Small intestine (tissue), 7 donors: ENCODE data around the gene FOXL2. TPM values are rescaled to one million over a fixed set of nuclear protein-coding genes. Genes with fewer than 3 reads are reported as not detected.

Experiments used
- DNase-seq, 2 donors: peaks; one replicate each; pipeline versions ENCODE4 v3.0.0 to v3.0.0-alpha.2; 2013
- FAIRE-seq: peaks from 2 replicates; lab custom pipeline; 2012; peaks lifted over from hg19 to GRCh38; lab: Jason Lieb, UNC
- H3K27ac ChIP-seq, 3 donors: one replicate each; pipeline ENCODE4 v1.5.1; 2013; ENCODE audit warnings: low read length in 2 of 3, mild to moderate bottlenecking in 2 of 3, control low read depth in 1 of 3, inconsistent platforms in 1 of 3, low read depth in 1 of 3, moderate library complexity in 1 of 3
- H3K27me3 ChIP-seq, 3 donors: one replicate each; pipeline ENCODE4 v1.6.1; 2013; ENCODE audit warnings: low read length in 3 of 3, inconsistent platforms in 1 of 3; ENCODE audit not compliant: control insufficient read depth in 3 of 3, insufficient read depth in 3 of 3
- H3K36me3 ChIP-seq, 3 donors: one replicate each; pipeline ENCODE4 v1.6.1; 2013; ENCODE audit warnings: low read length in 3 of 3, inconsistent platforms in 1 of 3, low read depth in 1 of 3, mild to moderate bottlenecking in 1 of 3, moderate library complexity in 1 of 3; ENCODE audit not compliant: control insufficient read depth in 3 of 3, insufficient read depth in 2 of 3
- H3K4me1 ChIP-seq, 3 donors: one replicate each; pipeline ENCODE4 v1.6.1; 2013; ENCODE audit warnings: low read length in 2 of 3, inconsistent platforms in 1 of 3, low read depth in 1 of 3, mild to moderate bottlenecking in 1 of 3, moderate library complexity in 1 of 3; ENCODE audit not compliant: control insufficient read depth in 3 of 3, insufficient read depth in 2 of 3
- H3K4me3 ChIP-seq, 3 donors: one replicate each; pipeline ENCODE4 v1.5.1; 2013; ENCODE audit warnings: low read length in 3 of 3, control low read depth in 1 of 3, inconsistent platforms in 1 of 3, low read depth in 1 of 3, mild to moderate bottlenecking in 1 of 3, moderate library complexity in 1 of 3
- H3K9me3 ChIP-seq, 2 donors: one replicate each; pipeline ENCODE4 v1.6.1; 2013; ENCODE audit warnings: low read depth in 1 of 2, low read length in 1 of 2; ENCODE audit not compliant: control insufficient read depth in 2 of 2, insufficient read depth in 1 of 2
- WGBS, 3 donors: extraction: QIAGEN DNeasy Blood & Tissue Kit; methylation state at CpG; one replicate each; pipeline ENCODE4 v1.1.7; 2013; 5-methylcytosine and 5-hydroxymethylcytosine counted together
- polyA plus RNA-seq, 4 donors: library from polyadenylated mRNA; stranded (reverse) in 3 of 4; unstranded in 1 of 4; fragments of 200-250 nt in 3 of 4; fragments of 120-200 nt in 1 of 4; gene quantifications; one replicate each; pipeline versions ENCODE4 v1.2.1 to v1.2.3, GENCODE V29; 2013
- donor health status: healthy with polysubstance abuse.
- donor health status: control.
- donor health status: control.
- donor health status: Bipolar disorder and iron deficiency.
- donor health status: healthy.

The FOXL2 gene
- polyA plus RNA-seq, 4 donors = not detected

DNA sequence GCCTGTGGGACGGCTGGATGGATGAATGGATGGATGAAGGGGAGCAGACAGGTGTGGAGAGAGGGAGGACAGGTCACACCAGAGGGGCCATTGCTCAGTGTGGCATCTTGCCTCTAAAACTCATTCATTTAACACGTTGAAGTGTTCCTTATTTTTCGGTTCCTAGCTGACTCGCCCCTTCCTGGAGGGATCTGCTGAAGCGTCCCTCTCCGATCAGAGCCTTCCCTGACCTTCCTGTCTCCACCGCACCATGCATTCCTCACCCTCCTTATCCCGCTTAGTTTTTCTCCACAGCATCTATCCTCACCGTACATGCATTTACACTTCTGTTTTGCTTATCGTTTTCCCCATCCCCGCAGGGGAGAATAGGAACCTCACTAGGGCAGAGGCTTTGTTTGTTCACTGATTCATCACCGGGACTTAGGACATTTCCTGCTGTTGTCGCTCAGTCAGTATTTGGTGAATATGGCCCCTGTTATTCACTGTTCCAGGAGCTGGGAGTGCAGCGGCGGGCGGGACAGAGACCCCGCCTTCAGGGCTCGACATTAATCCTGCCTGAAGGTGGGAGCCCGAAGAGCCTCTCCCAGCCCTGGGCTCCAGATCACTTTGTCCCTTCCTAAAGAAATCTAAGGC lies 32.0 kb downstream of the FOXL2 start:
- H3K36me3 ChIP-seq = no peaks in the 10 kb centered on the region
- no peaks in the 10 kb centered on the region for H3K27me3 ChIP-seq
- peaks cover 0 to 9% (median 0%) of the 10 kb centered on the region in 3 donors for H3K4me1 ChIP-seq
- H3K27ac ChIP-seq = peak overlapping the region; percentile 88 to 100 (median 97)
- 8 to 10% (median 10%) methylated on average over 19 of the region's 19 CpGs for WGBS, 3 donors
- no peak for FAIRE-seq
- peak overlapping the region in 2 of 3 donors; percentile 67 to 93 for H3K4me3 ChIP-seq
- no peaks in the 10 kb centered on the region for H3K9me3 ChIP-seq
- DNase-seq = peak in 1 of 2 donors; percentile 86

DNA sequence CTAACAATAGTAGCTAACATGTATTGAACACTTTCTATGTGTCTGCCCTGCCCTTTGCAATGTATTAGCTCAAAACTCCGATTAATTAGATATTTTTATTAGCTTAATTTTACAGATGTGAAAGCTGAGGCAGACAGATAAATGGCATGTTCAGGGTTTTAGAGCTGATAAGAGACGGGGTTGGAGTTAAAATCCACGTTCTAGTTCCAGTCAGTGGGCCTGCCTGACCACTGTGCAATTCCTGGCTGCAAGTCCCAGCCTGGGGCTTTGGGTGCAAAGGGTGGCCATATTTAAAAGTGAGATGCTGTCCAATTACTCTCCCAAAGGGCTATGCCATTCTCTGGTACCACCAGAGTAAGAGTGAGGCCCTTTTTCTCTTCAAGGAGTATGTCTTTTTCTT lies 33.2 kb downstream of the FOXL2 start:
- no peaks in the 10 kb centered on the region for H3K36me3 ChIP-seq
- H3K4me1 ChIP-seq = peaks cover 0 to 9% (median 0%) of the 10 kb centered on the region in 3 donors
- H3K27ac ChIP-seq = no peak overlapping the region
- H3K9me3 ChIP-seq = no peaks in the 10 kb centered on the region
- FAIRE-seq (no peak), DNase-seq (no peak)
- 65 to 87% (median 86%) methylated on average over 3 of the region's 3 CpGs for WGBS, 3 donors
- no peaks in the 10 kb centered on the region for H3K27me3 ChIP-seq
- H3K4me3 ChIP-seq = no peak overlapping the region

DNA sequence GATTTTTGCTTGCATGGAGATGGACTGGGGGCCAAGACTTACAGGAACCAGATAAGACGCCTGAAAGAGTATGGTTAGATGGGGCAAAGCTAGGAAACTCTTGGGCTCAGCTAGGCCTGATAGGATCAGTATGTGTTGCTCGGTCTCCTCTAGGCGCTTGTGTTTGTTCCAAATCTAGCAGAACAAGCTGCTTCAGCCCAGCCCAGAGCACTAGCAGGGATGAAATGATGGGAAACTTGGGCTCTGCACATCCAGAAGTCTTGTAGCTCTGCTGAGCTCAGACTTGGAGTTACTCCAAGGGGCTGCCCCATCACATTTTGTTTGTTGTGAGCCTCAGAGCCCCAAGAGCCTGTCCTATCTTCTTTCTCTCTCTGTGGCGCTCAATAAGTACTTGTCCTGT lies 34.7 kb downstream of the FOXL2 start:
- DNase-seq (no peak), FAIRE-seq (no peak)
- Histone ChIP-seq H3K4me1 (peaks cover 0 to 9% (median 0%) of the 10 kb centered on the region in 3 donors), H3K36me3 (no peaks in the 10 kb centered on the region), H3K9me3 (no peaks in the 10 kb centered on the region), H3K4me3 (no peak overlapping the region), H3K27ac (no peak overlapping the region), H3K27me3 (no peaks in the 10 kb centered on the region)
- WGBS, 3 donors = 83 to 96% (median 95%) methylated on average over 4 of the region's 4 CpGs

DNA sequence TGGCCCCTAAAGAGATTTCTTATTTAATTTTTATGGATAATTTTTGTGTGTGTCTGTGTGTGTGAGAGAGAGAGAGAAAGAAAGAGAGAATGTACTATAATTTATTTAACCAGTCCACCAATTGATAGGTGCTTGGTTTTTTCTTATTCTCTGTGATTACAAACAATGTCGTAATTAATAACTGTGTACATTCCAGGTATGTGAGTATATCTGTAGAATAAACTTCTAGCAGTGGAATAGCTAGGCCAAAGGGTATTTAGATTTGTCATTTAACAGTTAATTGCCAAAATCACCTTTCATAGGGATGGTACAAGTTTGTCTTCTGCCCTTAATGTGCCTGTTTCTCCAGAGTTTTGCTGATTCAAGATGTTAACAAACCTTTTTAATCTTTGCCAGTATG lies 35.3 kb downstream of the FOXL2 start:
- Histone ChIP-seq H3K9me3 (no peaks in the 10 kb centered on the region), H3K4me1 (peaks cover 0 to 5% (median 0%) of the 10 kb centered on the region in 3 donors), H3K27ac (no peak overlapping the region), H3K4me3 (no peak overlapping the region), H3K36me3 (no peaks in the 10 kb centered on the region), H3K27me3 (no peaks in the 10 kb centered on the region)
- 85 to 97% (median 94%) methylated on average over 1 of the region's 1 CpG for WGBS, 3 donors
- FAIRE-seq (no peak), DNase-seq (no peak)

DNA sequence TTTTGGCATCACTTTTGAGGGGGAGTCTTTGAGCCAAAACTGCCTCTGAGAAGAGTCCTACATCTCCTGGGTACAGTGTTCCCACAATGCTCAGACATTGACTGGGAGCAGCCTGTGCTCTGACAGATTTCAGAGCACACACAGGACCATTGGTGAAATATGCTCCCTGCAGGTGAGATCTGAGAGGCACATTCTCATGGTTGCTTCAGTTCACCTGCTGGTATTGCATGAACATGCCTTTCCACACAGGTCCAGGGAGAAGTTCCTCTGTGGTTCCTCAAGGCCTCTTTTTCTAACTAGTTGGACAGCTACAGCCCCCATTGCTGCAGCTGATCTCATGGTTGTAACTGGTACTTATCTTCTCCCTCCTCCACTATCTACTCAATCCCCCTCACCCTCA lies 37.0 kb downstream of the FOXL2 start:
- no peak overlapping the region for H3K27ac ChIP-seq
- no peaks in the 10 kb centered on the region for H3K9me3 ChIP-seq
- H3K4me1 ChIP-seq = no peaks in the 10 kb centered on the region
- no peak for FAIRE-seq
- H3K36me3 ChIP-seq = no peaks in the 10 kb centered on the region
- no peak overlapping the region for H3K4me3 ChIP-seq
- DNase-seq = peak in 1 of 2 donors; percentile 18
- H3K27me3 ChIP-seq = no peaks in the 10 kb centered on the region

DNA sequence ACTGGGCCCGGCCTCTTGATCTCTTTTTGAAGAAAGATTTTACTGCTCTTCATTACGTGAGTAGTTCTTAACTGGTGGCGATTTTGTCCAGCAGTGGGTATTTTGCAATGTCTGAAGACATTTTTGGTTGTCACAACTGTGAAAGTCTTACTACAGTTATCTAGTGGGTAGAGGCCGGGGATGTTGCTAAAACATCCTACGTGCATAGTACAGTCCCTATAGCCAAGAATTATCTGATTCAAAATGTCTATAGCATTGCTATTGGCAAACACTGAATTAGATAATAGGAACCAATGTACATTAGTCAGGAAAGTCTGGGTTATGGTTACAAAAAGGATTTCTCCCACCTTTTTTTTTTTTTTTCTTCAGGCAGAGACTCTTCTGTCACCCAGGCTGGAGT lies 38.1 kb downstream of the FOXL2 start:
- 93 to 97% (median 94%) methylated on average over 5 of the region's 5 CpGs for WGBS, 3 donors

DNA sequence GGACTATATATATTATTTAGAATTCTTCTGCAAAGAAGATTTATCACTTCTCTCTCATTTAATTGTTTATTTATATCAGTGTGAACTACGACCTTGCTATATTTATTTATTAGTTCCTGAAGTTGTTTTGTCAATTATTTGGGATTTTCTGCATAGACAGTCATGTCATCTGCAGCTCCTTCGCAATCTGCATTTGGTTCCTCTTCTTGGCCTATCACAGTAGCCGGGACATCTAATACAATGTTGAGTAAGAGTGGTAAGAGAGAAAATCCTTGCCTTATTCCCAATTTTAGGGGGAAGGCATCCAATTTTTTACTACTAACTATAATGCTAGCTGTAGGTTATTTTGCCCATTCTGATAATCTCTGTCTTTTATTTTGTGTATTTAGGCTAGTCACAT lies 39.4 kb downstream of the FOXL2 start:
- Histone ChIP-seq H3K4me1 (no peaks in the 10 kb centered on the region), H3K27me3 (no peaks in the 10 kb centered on the region), H3K4me3 (no peak overlapping the region), H3K36me3 (no peaks in the 10 kb centered on the region), H3K27ac (no peak overlapping the region), H3K9me3 (no peaks in the 10 kb centered on the region)
- no peak for DNase-seq
- 78 to 83% (median 78%) methylated on average over 3 of the region's 3 CpGs for WGBS, 3 donors
- FAIRE-seq = no peak

More for the DNA sequence above, 38.1 kb downstream of the FOXL2 start:
- Histone ChIP-seq H3K27ac (no peak overlapping the region), H3K4me1 (no peaks in the 10 kb centered on the region), H3K27me3 (no peaks in the 10 kb centered on the region), H3K4me3 (no peak overlapping the region), H3K9me3 (no peaks in the 10 kb centered on the region), H3K36me3 (no peaks in the 10 kb centered on the region)
- FAIRE-seq (no peak), DNase-seq (no peak)

DNA sequence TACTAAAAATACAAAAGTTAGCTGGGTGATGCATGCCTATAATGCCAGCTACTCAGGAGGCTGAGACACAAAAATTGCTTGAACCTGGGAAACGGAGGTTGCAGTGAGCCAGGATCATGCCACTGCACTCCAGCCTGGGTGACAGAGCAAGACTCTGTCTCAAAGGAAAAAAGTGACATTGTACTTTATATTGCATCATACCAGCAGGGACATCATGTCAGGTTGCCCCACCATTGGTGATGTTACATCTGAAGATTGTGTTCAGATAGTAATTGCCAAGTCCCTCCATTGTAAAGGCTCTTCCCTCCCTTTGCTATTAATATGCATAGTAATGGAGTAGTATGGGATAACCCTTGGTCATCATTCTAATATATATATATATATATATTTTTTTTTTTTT lies 44.8 kb downstream of the FOXL2 start:
- Histone ChIP-seq H3K4me1 (peaks cover 0 to 8% (median 0%) of the 10 kb centered on the region in 3 donors), H3K27ac (no peak overlapping the region), H3K36me3 (no peaks in the 10 kb centered on the region), H3K27me3 (no peaks in the 10 kb centered on the region), H3K4me3 (no peak overlapping the region), H3K9me3 (no peaks in the 10 kb centered on the region)
- FAIRE-seq (no peak), DNase-seq (no peak)
- 90 to 94% (median 93%) methylated on average over 1 of the region's 1 CpG for WGBS, 3 donors

DNA sequence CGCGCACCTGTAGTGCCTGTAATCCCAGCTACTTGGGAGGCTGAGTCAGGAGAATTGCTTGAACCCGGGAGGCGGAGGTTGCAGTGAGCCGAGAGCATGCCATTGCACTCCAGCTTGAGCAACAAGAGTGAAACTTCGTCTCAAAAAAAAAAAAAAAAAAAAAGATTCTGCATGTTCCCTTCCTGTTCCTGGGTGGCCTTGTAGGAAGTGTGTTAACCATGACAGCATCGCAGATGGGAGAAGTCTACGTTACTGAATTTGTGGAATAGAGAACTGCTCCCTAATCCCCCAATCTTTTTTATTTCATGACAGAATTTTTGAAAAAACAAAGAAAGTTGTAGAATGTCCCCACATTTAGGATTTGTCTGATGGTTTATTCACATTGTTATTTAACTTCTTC lies 45.4 kb downstream of the FOXL2 start:
- Histone ChIP-seq H3K4me3 (no peak overlapping the region), H3K9me3 (no peaks in the 10 kb centered on the region), H3K27me3 (no peaks in the 10 kb centered on the region), H3K36me3 (no peaks in the 10 kb centered on the region), H3K4me1 (peaks cover 0 to 8% (median 0%) of the 10 kb centered on the region in 3 donors), H3K27ac (no peak overlapping the region)
- FAIRE-seq (no peak), DNase-seq (no peak)
- 61 to 77% (median 74%) methylated on average over 8 of the region's 8 CpGs for WGBS, 3 donors
